CD4-positive, alpha-beta memory T cell (primary cell): ENCODE data around the gene CALCR. TPM values are rescaled to one million over a fixed set of nuclear protein-coding genes. Genes with fewer than 3 reads are reported as not detected.
"Not testable (repeated sequence)": the region's sequence is repeated elsewhere in the genome, so short reads cannot be mapped to it uniquely, and the experiment has no call there.

Source experiments
- CTCF ChIA-PET: fragments of 350-600 bp; sonication (Branson Sonifier 250); formaldehyde crosslinking; loops from one replicate; lab custom pipeline; 2021; ENCODE audit warnings: inconsistent platforms; ENCODE audit not compliant: partially characterized antibody; lab: Charles Lee
- POLR2A ChIA-PET: fragments of 350-600 bp; sonication (Branson Sonifier 250); formaldehyde crosslinking; loops from one replicate; lab custom pipeline; 2021; ENCODE audit not compliant: partially characterized antibody; lab: Charles Lee
- DNase-seq, 5 donors: peaks; one replicate each; pipeline versions ENCODE4 v3.0.0 to v3.0.0-alpha.2; 2020 to 2022; ENCODE audit warnings: mixed read lengths in 1 of 5
- H3K27ac ChIP-seq: one replicate; pipeline ENCODE4 v1.7.0; 2013; ENCODE audit warnings: low read depth, low read length
- H3K27me3 ChIP-seq: 2 replicates; pipeline ENCODE4 v1.7.0; 2013; ENCODE audit warnings: mild to moderate bottlenecking, low read length, moderate library complexity; ENCODE audit not compliant: insufficient read depth
- H3K36me3 ChIP-seq: 2 replicates; pipeline ENCODE4 v1.7.0; 2013; ENCODE audit warnings: mild to moderate bottlenecking, low read length, moderate library complexity; ENCODE audit not compliant: insufficient read depth
- H3K4me1 ChIP-seq: 2 replicates; pipeline ENCODE4 v1.7.0; 2013; ENCODE audit warnings: mild to moderate bottlenecking, low read length, moderate library complexity; ENCODE audit not compliant: insufficient read depth
- H3K4me3 ChIP-seq, 2 donors: one replicate each; pipeline ENCODE4 v1.7.0; 2013; ENCODE audit warnings: low read length in 2 of 2, mild to moderate bottlenecking in 1 of 2
- H3K9me3 ChIP-seq, 2 donors: one replicate each; pipeline ENCODE4 v1.7.0; 2013; ENCODE audit warnings: low read length in 2 of 2, control low read depth in 1 of 2; ENCODE audit not compliant: control insufficient read depth in 1 of 2
- H3K27ac Mint-ChIP-seq, 7 donors: one replicate each; pipeline ENCODE4 v1.8.0; 2020 to 2021; ENCODE audit warnings: mixed read lengths in 7 of 7, mild to moderate bottlenecking in 6 of 7, inconsistent platforms in 3 of 7, moderate library complexity in 3 of 7
- H3K27me3 Mint-ChIP-seq, 2 donors: one replicate each; pipeline ENCODE4 v1.8.0; 2020 to 2021; ENCODE audit warnings: mixed read lengths in 2 of 2
- H3K36me3 Mint-ChIP-seq, 2 donors: one replicate each; pipeline ENCODE4 v1.8.0; 2020 to 2021; ENCODE audit warnings: mixed read lengths in 2 of 2, inconsistent platforms in 1 of 2, mild to moderate bottlenecking in 1 of 2
- H3K4me1 Mint-ChIP-seq, 4 donors: one replicate each; pipeline ENCODE4 v1.8.0; 2020 to 2021; ENCODE audit warnings: mixed read lengths in 4 of 4, mild to moderate bottlenecking in 1 of 4
- H3K4me3 Mint-ChIP-seq, 8 donors: one replicate each; pipeline ENCODE4 v1.8.0; 2020 to 2021; ENCODE audit warnings: mixed read lengths in 8 of 8, mild to moderate bottlenecking in 7 of 8, moderate library complexity in 6 of 8, inconsistent platforms in 3 of 8
- H3K9me3 Mint-ChIP-seq, 8 donors: one replicate each; pipeline ENCODE4 v1.8.0; 2020 to 2021; ENCODE audit warnings: mixed read lengths in 8 of 8, mild to moderate bottlenecking in 5 of 8, inconsistent platforms in 3 of 8, moderate library complexity in 1 of 8
- intact Hi-C: fragments of 100-400 bp; cut with micrococcal nuclease; formaldehyde crosslinking; loops from one replicate; pipeline ENCODE4 v1.15.1; 2023
- polyA plus RNA-seq, 2 donors: library from polyadenylated mRNA; unstranded; fragments of 300-500 nt; fragmentation: Illumina TruSeq; gene quantifications; one replicate each; pipeline ENCODE4 v1.2.3, GENCODE V29; 2021
- total RNA-seq, 2 experiments: library from RNA; stranded (reverse); gene quantifications; one replicate each; pipeline ENCODE4 v1.2.3, GENCODE V29; 2021

Gene CALCR
- total and polyA plus RNA-seq, 4 experiments from 2014 or later: not detected

- POLR2A ChIA-PET: no interaction called here
- no peaks in the 10 kb centered on the region for H3K27me3 Mint-ChIP-seq
- no peak overlapping the region for H3K27ac Mint-ChIP-seq
- Histone ChIP-seq H3K9me3 (no peaks in the 10 kb centered on the region), H3K27ac (no peak overlapping the region), H3K4me3 (no peak overlapping the region), H3K4me1 (no peaks in the 10 kb centered on the region), H3K36me3 (no peaks in the 10 kb centered on the region), H3K27me3 (no peaks in the 10 kb centered on the region)
- CTCF ChIA-PET: no interaction called here
- H3K4me3 Mint-ChIP-seq: no peak overlapping the region
- no peak for DNase-seq
- no peaks in the 10 kb centered on the region for H3K4me1 Mint-ChIP-seq
- intact Hi-C loops: no loop called here
- no peaks in the 10 kb centered on the region for H3K36me3 Mint-ChIP-seq
- no peaks in the 10 kb centered on the region for H3K9me3 Mint-ChIP-seq
These were observed 36.5 kb downstream of the CALCR start for GRCh38 chr7:93538061-93538460.

- Histone ChIP-seq H3K27ac (no peak overlapping the region), H3K4me1 (no peaks in the 10 kb centered on the region), H3K36me3 (no peaks in the 10 kb centered on the region), H3K27me3 (no peaks in the 10 kb centered on the region), H3K4me3 (no peak overlapping the region), H3K9me3 (no peaks in the 10 kb centered on the region)
- H3K4me3 Mint-ChIP-seq: no peak overlapping the region
- H3K9me3 Mint-ChIP-seq: no peaks in the 10 kb centered on the region
- POLR2A ChIA-PET: no interaction called here
- no peak for DNase-seq
- H3K27ac Mint-ChIP-seq: no peak overlapping the region
- no peaks in the 10 kb centered on the region for H3K27me3 Mint-ChIP-seq
- no peaks in the 10 kb centered on the region for H3K4me1 Mint-ChIP-seq
- CTCF ChIA-PET: no interaction called here
- H3K36me3 Mint-ChIP-seq: no peaks in the 10 kb centered on the region
- intact Hi-C loops: no loop called here
These were observed 38.9 kb downstream of the CALCR start for GRCh38 chr7:93535616-93536015.

- DNase-seq: no peak
- no peaks in the 10 kb centered on the region for H3K27me3 ChIP-seq
- no peaks in the 10 kb centered on the region for H3K9me3 ChIP-seq
- Mint-ChIP-seq H3K4me3 (no peak overlapping the region), H3K4me1 (no peaks in the 10 kb centered on the region), H3K9me3 (no peaks in the 10 kb centered on the region), H3K27ac (no peak overlapping the region), H3K27me3 (no peaks in the 10 kb centered on the region), H3K36me3 (no peaks in the 10 kb centered on the region)
- no peak overlapping the region for H3K27ac ChIP-seq
- no peak overlapping the region for H3K4me3 ChIP-seq
- ChIA-PET CTCF (no interaction called here), POLR2A (no interaction called here)
- no peaks in the 10 kb centered on the region for H3K36me3 ChIP-seq
- no peaks in the 10 kb centered on the region for H3K4me1 ChIP-seq
- intact Hi-C loops: no loop called here
These were observed 43.8 kb downstream of the CALCR start for GRCh38 chr7:93530701-93531100.

GRCh38 chr7:93516834-93517233, 57.7 kb downstream of the CALCR start:
- H3K27me3 ChIP-seq: no peaks in the 10 kb centered on the region
- intact Hi-C loops: no loop called here
- H3K4me1 ChIP-seq: no peaks in the 10 kb centered on the region
- H3K9me3 ChIP-seq: no peaks in the 10 kb centered on the region
- no peak for DNase-seq
- H3K27ac ChIP-seq: no peak overlapping the region
- H3K27ac Mint-ChIP-seq: no peak overlapping the region
- no peaks in the 10 kb centered on the region for H3K36me3 Mint-ChIP-seq
- H3K4me1 Mint-ChIP-seq: no peaks in the 10 kb centered on the region
- ChIA-PET CTCF (no interaction called here), POLR2A (no interaction called here)
- H3K4me3 Mint-ChIP-seq: no peak overlapping the region
- no peaks in the 10 kb centered on the region for H3K27me3 Mint-ChIP-seq
- H3K9me3 Mint-ChIP-seq: no peaks in the 10 kb centered on the region
- H3K36me3 ChIP-seq: no peaks in the 10 kb centered on the region
- H3K4me3 ChIP-seq: no peak overlapping the region

- no peak for DNase-seq
- no peaks in the 10 kb centered on the region for H3K36me3 Mint-ChIP-seq
- H3K4me1 Mint-ChIP-seq: no peaks in the 10 kb centered on the region
- intact Hi-C loops: no loop called here
- no peaks in the 10 kb centered on the region for H3K9me3 Mint-ChIP-seq
- Histone ChIP-seq H3K36me3 (no peaks in the 10 kb centered on the region), H3K27me3 (no peaks in the 10 kb centered on the region), H3K4me3 (no peak overlapping the region), H3K27ac (no peak overlapping the region), H3K9me3 (no peaks in the 10 kb centered on the region), H3K4me1 (no peaks in the 10 kb centered on the region)
- no peak overlapping the region for H3K27ac Mint-ChIP-seq
- H3K4me3 Mint-ChIP-seq: no peak overlapping the region
- CTCF ChIA-PET: no interaction called here
- no peaks in the 10 kb centered on the region for H3K27me3 Mint-ChIP-seq
- POLR2A ChIA-PET: no interaction called here
These were observed 59.4 kb downstream of the CALCR start for GRCh38 chr7:93515144-93515543.

GRCh38 chr7:93509303-93509702, 65.2 kb downstream of the CALCR start:
- no peaks in the 10 kb centered on the region for H3K27me3 ChIP-seq
- DNase-seq: no peak
- no peaks in the 10 kb centered on the region for H3K36me3 ChIP-seq
- Mint-ChIP-seq H3K36me3 (no peaks in the 10 kb centered on the region), H3K27ac (no peak overlapping the region), H3K9me3 (no peaks in the 10 kb centered on the region), H3K4me3 (no peak overlapping the region), H3K27me3 (no peaks in the 10 kb centered on the region), H3K4me1 (no peaks in the 10 kb centered on the region)
- H3K4me3 ChIP-seq: no peak overlapping the region
- ChIA-PET CTCF (no interaction called here), POLR2A (no interaction called here)
- no peaks in the 10 kb centered on the region for H3K4me1 ChIP-seq
- H3K27ac ChIP-seq: no peak overlapping the region
- no peaks in the 10 kb centered on the region for H3K9me3 ChIP-seq
- intact Hi-C loops: no loop called here

- no peaks in the 10 kb centered on the region for H3K4me1 Mint-ChIP-seq
- ChIA-PET POLR2A (no interaction called here), CTCF (no interaction called here)
- H3K9me3 Mint-ChIP-seq: no peaks in the 10 kb centered on the region
- Histone ChIP-seq H3K9me3 (no peaks in the 10 kb centered on the region), H3K36me3 (no peaks in the 10 kb centered on the region), H3K27me3 (no peaks in the 10 kb centered on the region), H3K4me3 (no peak overlapping the region), H3K4me1 (no peaks in the 10 kb centered on the region), H3K27ac (no peak overlapping the region)
- intact Hi-C loops: no loop called here
- H3K27me3 Mint-ChIP-seq: no peaks in the 10 kb centered on the region
- no peak overlapping the region for H3K27ac Mint-ChIP-seq
- no peaks in the 10 kb centered on the region for H3K36me3 Mint-ChIP-seq
- no peak overlapping the region for H3K4me3 Mint-ChIP-seq
- DNase-seq: no peak
These were observed 71.4 kb downstream of the CALCR start for GRCh38 chr7:93503088-93503487.

- H3K27ac Mint-ChIP-seq, H3K9me3 ChIP-seq, intact Hi-C loops, H3K4me1 Mint-ChIP-seq, H3K4me3 Mint-ChIP-seq, H3K4me3 ChIP-seq, H3K36me3 ChIP-seq, CTCF ChIA-PET, H3K36me3 Mint-ChIP-seq, H3K4me1 ChIP-seq, H3K27me3 Mint-ChIP-seq, DNase-seq, H3K27me3 ChIP-seq, H3K27ac ChIP-seq, POLR2A ChIA-PET: not testable (repeated sequence)
- H3K9me3 Mint-ChIP-seq: peaks cover 0 to 14% (median 5%) of the 10 kb centered on the region in 8 donors
These were observed 82.7 kb downstream of the CALCR start for GRCh38 chr7:93491860-93492259.
